Stimulated activated naive CD8-positive, alpha-beta T cell treated with anti-CD3 and anti-CD28 coated beads, Interleukin-15, amount 100 ng/mL, for 72 hours (primary cell): ENCODE results near the gene PI4K2B.
"Not testable (repeated sequence)": the region's sequence is repeated elsewhere in the genome, so short reads cannot be mapped to it uniquely, and the experiment has no call there.

Experiments
- ATAC-seq: fragments of 150-1000 bp; cut with Tn5 transposase; 2 replicates; pipeline ENCODE4 v1.10.0; 2021; ENCODE audit warnings: mild to moderate bottlenecking, moderate library complexity
- DNase-seq, 2 donors: peaks; one replicate each; pipeline ENCODE4 v3.0.0; 2021 to 2022
- H3K27ac Mint-ChIP-seq, 2 donors: one replicate each; pipeline ENCODE4 v1.8.0; 2022; ENCODE audit warnings: mild to moderate bottlenecking in 2 of 2, mixed read lengths in 2 of 2, moderate library complexity in 2 of 2
- H3K27me3 Mint-ChIP-seq: one replicate; pipeline ENCODE4 v1.8.0; 2022; ENCODE audit warnings: mixed read lengths
- H3K4me1 Mint-ChIP-seq: one replicate; pipeline ENCODE4 v1.8.0; 2022; ENCODE audit warnings: mild to moderate bottlenecking, mixed read lengths
- H3K4me3 Mint-ChIP-seq, 2 donors: one replicate each; pipeline ENCODE4 v1.8.0; 2022; ENCODE audit warnings: mild to moderate bottlenecking in 2 of 2, mixed read lengths in 2 of 2, moderate library complexity in 1 of 2
- H3K9me3 Mint-ChIP-seq, 2 donors: one replicate each; pipeline ENCODE4 v1.8.0; 2022; ENCODE audit warnings: mixed read lengths in 2 of 2

PI4K2B gene

GRCh38 chr4:25233737-25234389 is at the start of gene PI4K2B:
PI4K2B (plus strand) TSS chr4:25234033; CDS start chr4:25234164, 131 bp downstream.
- ATAC-seq: peak; percentile 87
- peak within 1 kb of the TSS; percentile 94 to 95 for H3K4me3 Mint-ChIP-seq
- H3K4me1 Mint-ChIP-seq: peaks cover 41% of the 10 kb centered on the region
- DNase-seq: peak; percentile 94 to 95
- H3K27me3 Mint-ChIP-seq: no peaks in the 10 kb centered on the region
- H3K27ac Mint-ChIP-seq: peak within 1 kb of the TSS; percentile 95 to 99
- peaks cover 19 to 26% of the 10 kb centered on the region in 2 donors for H3K9me3 Mint-ChIP-seq

- no peaks in the 10 kb centered on the region for H3K27me3 Mint-ChIP-seq
- no peak overlapping the region for H3K27ac Mint-ChIP-seq
- H3K4me1 Mint-ChIP-seq: peaks cover 35% of the 10 kb centered on the region
- H3K4me3 Mint-ChIP-seq: no peak overlapping the region
- ATAC-seq (no peak), DNase-seq (no peak)
- H3K9me3 Mint-ChIP-seq: no peaks in the 10 kb centered on the region
Observed at GRCh38 chr4:25184056-25184455, 49.8 kb upstream of the PI4K2B start.

- Mint-ChIP-seq H3K27ac (no peak overlapping the region), H3K4me3 (no peak overlapping the region), H3K9me3 (no peaks in the 10 kb centered on the region), H3K27me3 (no peaks in the 10 kb centered on the region), H3K4me1 (peaks cover 8% of the 10 kb centered on the region)
- ATAC-seq: no peak
- DNase-seq: no peak
Observed at GRCh38 chr4:25190407-25190806, 43.4 kb upstream of the PI4K2B start.

GRCh38 chr4:25198713-25199112 is 35.1 kb upstream of the PI4K2B start:
- H3K4me1 Mint-ChIP-seq: peaks cover 8% of the 10 kb centered on the region
- ATAC-seq (no peak), DNase-seq (no peak)
- peaks cover 8 to 17% of the 10 kb centered on the region in 2 donors for H3K9me3 Mint-ChIP-seq
- no peaks in the 10 kb centered on the region for H3K27me3 Mint-ChIP-seq
- no peak overlapping the region for H3K4me3 Mint-ChIP-seq
- no peak overlapping the region for H3K27ac Mint-ChIP-seq

GRCh38 chr4:25207997-25208396 is 25.8 kb upstream of the PI4K2B start:
- H3K9me3 Mint-ChIP-seq: peaks cover 10 to 50% of the 10 kb centered on the region in 2 donors
- DNase-seq (no peak), ATAC-seq (no peak)
- peaks cover 17% of the 10 kb centered on the region for H3K27me3 Mint-ChIP-seq
- no peak overlapping the region for H3K4me3 Mint-ChIP-seq
- no peak overlapping the region for H3K27ac Mint-ChIP-seq
- no peaks in the 10 kb centered on the region for H3K4me1 Mint-ChIP-seq

- H3K4me1 Mint-ChIP-seq: no peaks in the 10 kb centered on the region
- H3K27ac Mint-ChIP-seq: no peak overlapping the region
- H3K4me3 Mint-ChIP-seq: no peak overlapping the region
- no peak for ATAC-seq
- no peak for DNase-seq
- H3K27me3 Mint-ChIP-seq: peaks cover 17% of the 10 kb centered on the region
- H3K9me3 Mint-ChIP-seq: peaks cover 13 to 46% of the 10 kb centered on the region in 2 donors
Observed at GRCh38 chr4:25209702-25210101, 24.1 kb upstream of the PI4K2B start.

GRCh38 chr4:25211721-25212120 is 22.1 kb upstream of the PI4K2B start:
- H3K4me3 Mint-ChIP-seq: no peak overlapping the region
- no peak for ATAC-seq
- H3K27ac Mint-ChIP-seq: no peak overlapping the region
- peaks cover 17 to 47% of the 10 kb centered on the region in 2 donors for H3K9me3 Mint-ChIP-seq
- no peaks in the 10 kb centered on the region for H3K4me1 Mint-ChIP-seq
- DNase-seq: no peak
- H3K27me3 Mint-ChIP-seq: peaks cover 17% of the 10 kb centered on the region

GRCh38 chr4:25212822-25213221 is 21.0 kb upstream of the PI4K2B start:
- Mint-ChIP-seq H3K27me3 (peaks cover 6% of the 10 kb centered on the region), H3K4me1 (no peaks in the 10 kb centered on the region), H3K9me3 (peaks cover 17 to 40% of the 10 kb centered on the region in 2 donors), H3K27ac (no peak overlapping the region), H3K4me3 (no peak overlapping the region)
- no peak for ATAC-seq
- no peak for DNase-seq

- ATAC-seq (no peak), DNase-seq (no peak)
- H3K27ac Mint-ChIP-seq: no peak overlapping the region
- H3K9me3 Mint-ChIP-seq: peaks cover 17 to 37% of the 10 kb centered on the region in 2 donors
- H3K4me3 Mint-ChIP-seq: no peak overlapping the region
- H3K4me1 Mint-ChIP-seq: no peaks in the 10 kb centered on the region
- H3K27me3 Mint-ChIP-seq: no peaks in the 10 kb centered on the region
Observed at GRCh38 chr4:25213347-25213979, 20.4 kb upstream of the PI4K2B start.

GRCh38 chr4:25214750-25215149 is 19.1 kb upstream of the PI4K2B start:
- not testable (repeated sequence) for H3K27ac Mint-ChIP-seq, H3K4me1 Mint-ChIP-seq

GRCh38 chr4:25215511-25215910 is 18.3 kb upstream of the PI4K2B start:
- H3K4me1 Mint-ChIP-seq: no peaks in the 10 kb centered on the region
- H3K9me3 Mint-ChIP-seq: peaks cover 16 to 44% of the 10 kb centered on the region in 2 donors
- H3K27ac Mint-ChIP-seq: no peak overlapping the region
- H3K27me3 Mint-ChIP-seq: no peaks in the 10 kb centered on the region
- ATAC-seq: no peak
- DNase-seq: no peak
- no peak overlapping the region for H3K4me3 Mint-ChIP-seq

More at GRCh38 chr4:25214750-25215149, 19.1 kb upstream of the PI4K2B start:
- not testable (repeated sequence) for DNase-seq, ATAC-seq, H3K4me3 Mint-ChIP-seq, H3K27me3 Mint-ChIP-seq
- peaks cover 17 to 44% of the 10 kb centered on the region in 2 donors for H3K9me3 Mint-ChIP-seq

GRCh38 chr4:25221377-25221776 is 12.5 kb upstream of the PI4K2B start:
- no peak overlapping the region for H3K4me3 Mint-ChIP-seq
- DNase-seq: no peak
- no peak for ATAC-seq
- H3K27ac Mint-ChIP-seq: no peak overlapping the region
- H3K4me1 Mint-ChIP-seq: no peaks in the 10 kb centered on the region
- H3K9me3 Mint-ChIP-seq: peaks cover 26 to 65% of the 10 kb centered on the region in 2 donors
- no peaks in the 10 kb centered on the region for H3K27me3 Mint-ChIP-seq

GRCh38 chr4:25223802-25224375 is 9.9 kb upstream of the PI4K2B start:
- Mint-ChIP-seq H3K9me3 (peaks cover 30 to 61% of the 10 kb centered on the region in 2 donors), H3K4me3 (no peak overlapping the region), H3K27me3 (no peaks in the 10 kb centered on the region), H3K4me1 (no peaks in the 10 kb centered on the region), H3K27ac (peak overlapping the region in 1 of 2 donors; percentile 94)
- ATAC-seq: no peak
- peak in 1 of 2 donors; percentile 12 for DNase-seq

- ATAC-seq (no peak), DNase-seq (no peak)
- no peak overlapping the region for H3K27ac Mint-ChIP-seq
- peaks cover 21 to 47% of the 10 kb centered on the region in 2 donors for H3K9me3 Mint-ChIP-seq
- peaks cover 11% of the 10 kb centered on the region for H3K4me1 Mint-ChIP-seq
- no peaks in the 10 kb centered on the region for H3K27me3 Mint-ChIP-seq
- H3K4me3 Mint-ChIP-seq: no peak overlapping the region
Observed at GRCh38 chr4:25229804-25230203, 4.0 kb upstream of the PI4K2B start.

- Mint-ChIP-seq H3K9me3 (peaks cover 15 to 30% of the 10 kb centered on the region in 2 donors), H3K4me3 (peak overlapping the region; percentile 88 to 92), H3K27ac (peak overlapping the region in 1 of 2 donors; percentile 52), H3K27me3 (no peaks in the 10 kb centered on the region), H3K4me1 (peaks cover 35% of the 10 kb centered on the region)
- DNase-seq (no peak), ATAC-seq (no peak)
Observed at GRCh38 chr4:25233194-25233593, 639 bp upstream of the PI4K2B start.
